22Rv1 (cell line): ENCODE data around the gene CYP27B1.

Source experiments
- ZFX ChIP-seq: fragments of 450-650 bp; IDR thresholded peaks from 2 replicates; pipeline ENCODE4 v1.6.1; 2017; ENCODE audit warnings: antibody characterized with exemption, borderline replicate concordance
- TF ChIP-seq, protein P1 (sequence below): fragments of 450-650 bp; IDR thresholded peaks from 2 replicates; pipeline ENCODE4 v1.5.1; 2017; ENCODE audit warnings: mild to moderate bottlenecking

- TF ChIP-seq, protein P1, sequence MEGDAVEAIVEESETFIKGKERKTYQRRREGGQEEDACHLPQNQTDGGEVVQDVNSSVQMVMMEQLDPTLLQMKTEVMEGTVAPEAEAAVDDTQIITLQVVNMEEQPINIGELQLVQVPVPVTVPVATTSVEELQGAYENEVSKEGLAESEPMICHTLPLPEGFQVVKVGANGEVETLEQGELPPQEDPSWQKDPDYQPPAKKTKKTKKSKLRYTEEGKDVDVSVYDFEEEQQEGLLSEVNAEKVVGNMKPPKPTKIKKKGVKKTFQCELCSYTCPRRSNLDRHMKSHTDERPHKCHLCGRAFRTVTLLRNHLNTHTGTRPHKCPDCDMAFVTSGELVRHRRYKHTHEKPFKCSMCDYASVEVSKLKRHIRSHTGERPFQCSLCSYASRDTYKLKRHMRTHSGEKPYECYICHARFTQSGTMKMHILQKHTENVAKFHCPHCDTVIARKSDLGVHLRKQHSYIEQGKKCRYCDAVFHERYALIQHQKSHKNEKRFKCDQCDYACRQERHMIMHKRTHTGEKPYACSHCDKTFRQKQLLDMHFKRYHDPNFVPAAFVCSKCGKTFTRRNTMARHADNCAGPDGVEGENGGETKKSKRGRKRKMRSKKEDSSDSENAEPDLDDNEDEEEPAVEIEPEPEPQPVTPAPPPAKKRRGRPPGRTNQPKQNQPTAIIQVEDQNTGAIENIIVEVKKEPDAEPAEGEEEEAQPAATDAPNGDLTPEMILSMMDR, result no peak
- no peak for TF ChIP-seq ZFX
These were observed 13.0 kb downstream of the CYP27B1 start for GRCh38 chr12:57753756-57754337.
